HCT116 (cell line): ENCODE measurements around the gene KLC4.

Experiments used
- EZH2 ChIP-seq: fragments of 200-600 bp; sonication (generic); IDR thresholded peaks from 2 replicates; pipeline ENCODE4 v1.6.1; 2017; ENCODE audit warnings: antibody characterized with exemption, mixed run types
- EZH2phosphoT487 ChIP-seq: fragments of 200-600 bp; IDR thresholded peaks from 2 replicates; pipeline ENCODE4 v1.6.1; 2018; ENCODE audit warnings: antibody characterized with exemption, borderline replicate concordance
- FOSL1 ChIP-seq: IDR thresholded peaks from 2 replicates; pipeline ENCODE4 v1.6.1; 2012; ENCODE audit warnings: low read depth
- POLR2A ChIP-seq: IDR thresholded peaks from 2 replicates; pipeline ENCODE4 v1.7.0; 2011; ENCODE audit warnings: borderline replicate concordance; ENCODE audit not compliant: insufficient read depth, insufficient read length; ENCODE audit errors: extremely low read depth
- POLR2AphosphoS5 ChIP-seq: IDR thresholded peaks from 2 replicates; pipeline ENCODE4 v1.6.1; 2011; ENCODE audit warnings: mild to moderate bottlenecking, low read depth, low read length, moderate library complexity
- RAD21 ChIP-seq: IDR thresholded peaks from 2 replicates; pipeline ENCODE4 v1.6.1; 2012; ENCODE audit warnings: low read depth, mild to moderate bottlenecking
- SRF ChIP-seq: IDR thresholded peaks from 2 replicates; pipeline ENCODE4 v1.6.1; 2012; ENCODE audit warnings: low read depth
- YY1 ChIP-seq: IDR thresholded peaks from 2 replicates; pipeline ENCODE4 v1.6.1; 2011; ENCODE audit warnings: low read length, low read depth, moderate library complexity, mild to moderate bottlenecking; ENCODE audit not compliant: insufficient replicate concordance; ENCODE audit errors: extremely low read depth
- TF ChIP-seq, protein P1 (sequence below), 3 experiments: fragments of 200-600 bp in 1 of 3; sonication (generic) in 1 of 3; IDR thresholded peaks in 2 of 3; conservative IDR thresholded peaks in 1 of 3; 2 replicates each; pipeline ENCODE4 v1.5.1; 2012 to 2017; ENCODE audit warnings: low read depth in 2 of 3, low read length in 2 of 3, antibody characterized with exemption in 1 of 3, borderline replicate concordance in 1 of 3, control low read depth in 1 of 3, mild to moderate bottlenecking in 1 of 3, mixed read lengths in 1 of 3, mixed run types in 1 of 3, moderate library complexity in 1 of 3; ENCODE audit not compliant: insufficient read depth in 1 of 3
- TF ChIP-seq, protein P2 (sequence below): IDR thresholded peaks from 2 replicates; pipeline ENCODE4 v1.6.1; 2012; ENCODE audit warnings: low read depth
- TF ChIP-seq, protein P3 (sequence below): IDR thresholded peaks from 2 replicates; pipeline ENCODE4 v1.6.1; 2011; ENCODE audit warnings: mild to moderate bottlenecking, low read length, moderate library complexity; ENCODE audit not compliant: insufficient replicate concordance; ENCODE audit errors: extremely low read depth

DNA sequence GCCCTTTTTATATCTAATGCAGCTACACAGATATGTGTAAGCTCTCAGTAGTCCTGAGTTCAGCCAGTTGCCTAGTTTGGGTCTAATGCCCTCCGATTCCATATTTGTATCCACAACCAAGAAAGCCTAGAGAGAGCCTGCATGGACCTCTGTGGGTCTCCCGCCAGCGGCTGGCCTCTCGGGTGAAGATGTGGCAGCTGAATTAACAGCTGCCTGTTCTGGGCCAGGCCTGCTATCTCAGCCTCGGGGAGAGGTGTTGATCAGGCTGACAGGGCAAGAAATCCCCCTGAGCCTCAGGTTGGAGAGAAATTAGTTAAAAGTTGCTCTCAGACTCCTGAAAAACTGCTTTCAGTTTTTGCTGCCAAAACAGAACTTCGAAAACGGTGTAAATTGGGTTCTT, 36.5 kb downstream of the KLC4 start:
- TF ChIP-seq, protein P1, sequence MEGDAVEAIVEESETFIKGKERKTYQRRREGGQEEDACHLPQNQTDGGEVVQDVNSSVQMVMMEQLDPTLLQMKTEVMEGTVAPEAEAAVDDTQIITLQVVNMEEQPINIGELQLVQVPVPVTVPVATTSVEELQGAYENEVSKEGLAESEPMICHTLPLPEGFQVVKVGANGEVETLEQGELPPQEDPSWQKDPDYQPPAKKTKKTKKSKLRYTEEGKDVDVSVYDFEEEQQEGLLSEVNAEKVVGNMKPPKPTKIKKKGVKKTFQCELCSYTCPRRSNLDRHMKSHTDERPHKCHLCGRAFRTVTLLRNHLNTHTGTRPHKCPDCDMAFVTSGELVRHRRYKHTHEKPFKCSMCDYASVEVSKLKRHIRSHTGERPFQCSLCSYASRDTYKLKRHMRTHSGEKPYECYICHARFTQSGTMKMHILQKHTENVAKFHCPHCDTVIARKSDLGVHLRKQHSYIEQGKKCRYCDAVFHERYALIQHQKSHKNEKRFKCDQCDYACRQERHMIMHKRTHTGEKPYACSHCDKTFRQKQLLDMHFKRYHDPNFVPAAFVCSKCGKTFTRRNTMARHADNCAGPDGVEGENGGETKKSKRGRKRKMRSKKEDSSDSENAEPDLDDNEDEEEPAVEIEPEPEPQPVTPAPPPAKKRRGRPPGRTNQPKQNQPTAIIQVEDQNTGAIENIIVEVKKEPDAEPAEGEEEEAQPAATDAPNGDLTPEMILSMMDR (IDR thresholded peaks at IDR 0.05 in 2 of 3, conservative IDR thresholded peaks at IDR 0.05 in 1 of 3; ENCODE audit: borderline replicate concordance in 1 of 3, insufficient read depth in 1 of 3, low read depth in 2 of 3, low read length in 2 of 3), result no peak
- TF ChIP-seq YY1 (no peak), POLR2A (no peak), POLR2AphosphoS5 (no peak), FOSL1 (no peak), SRF (no peak), EZH2phosphoT487 (no peak), RAD21 (no peak), EZH2 (no peak)
- TF ChIP-seq, protein P2, sequence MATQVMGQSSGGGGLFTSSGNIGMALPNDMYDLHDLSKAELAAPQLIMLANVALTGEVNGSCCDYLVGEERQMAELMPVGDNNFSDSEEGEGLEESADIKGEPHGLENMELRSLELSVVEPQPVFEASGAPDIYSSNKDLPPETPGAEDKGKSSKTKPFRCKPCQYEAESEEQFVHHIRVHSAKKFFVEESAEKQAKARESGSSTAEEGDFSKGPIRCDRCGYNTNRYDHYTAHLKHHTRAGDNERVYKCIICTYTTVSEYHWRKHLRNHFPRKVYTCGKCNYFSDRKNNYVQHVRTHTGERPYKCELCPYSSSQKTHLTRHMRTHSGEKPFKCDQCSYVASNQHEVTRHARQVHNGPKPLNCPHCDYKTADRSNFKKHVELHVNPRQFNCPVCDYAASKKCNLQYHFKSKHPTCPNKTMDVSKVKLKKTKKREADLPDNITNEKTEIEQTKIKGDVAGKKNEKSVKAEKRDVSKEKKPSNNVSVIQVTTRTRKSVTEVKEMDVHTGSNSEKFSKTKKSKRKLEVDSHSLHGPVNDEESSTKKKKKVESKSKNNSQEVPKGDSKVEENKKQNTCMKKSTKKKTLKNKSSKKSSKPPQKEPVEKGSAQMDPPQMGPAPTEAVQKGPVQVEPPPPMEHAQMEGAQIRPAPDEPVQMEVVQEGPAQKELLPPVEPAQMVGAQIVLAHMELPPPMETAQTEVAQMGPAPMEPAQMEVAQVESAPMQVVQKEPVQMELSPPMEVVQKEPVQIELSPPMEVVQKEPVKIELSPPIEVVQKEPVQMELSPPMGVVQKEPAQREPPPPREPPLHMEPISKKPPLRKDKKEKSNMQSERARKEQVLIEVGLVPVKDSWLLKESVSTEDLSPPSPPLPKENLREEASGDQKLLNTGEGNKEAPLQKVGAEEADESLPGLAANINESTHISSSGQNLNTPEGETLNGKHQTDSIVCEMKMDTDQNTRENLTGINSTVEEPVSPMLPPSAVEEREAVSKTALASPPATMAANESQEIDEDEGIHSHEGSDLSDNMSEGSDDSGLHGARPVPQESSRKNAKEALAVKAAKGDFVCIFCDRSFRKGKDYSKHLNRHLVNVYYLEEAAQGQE, result no peak
- TF ChIP-seq, protein P3, sequence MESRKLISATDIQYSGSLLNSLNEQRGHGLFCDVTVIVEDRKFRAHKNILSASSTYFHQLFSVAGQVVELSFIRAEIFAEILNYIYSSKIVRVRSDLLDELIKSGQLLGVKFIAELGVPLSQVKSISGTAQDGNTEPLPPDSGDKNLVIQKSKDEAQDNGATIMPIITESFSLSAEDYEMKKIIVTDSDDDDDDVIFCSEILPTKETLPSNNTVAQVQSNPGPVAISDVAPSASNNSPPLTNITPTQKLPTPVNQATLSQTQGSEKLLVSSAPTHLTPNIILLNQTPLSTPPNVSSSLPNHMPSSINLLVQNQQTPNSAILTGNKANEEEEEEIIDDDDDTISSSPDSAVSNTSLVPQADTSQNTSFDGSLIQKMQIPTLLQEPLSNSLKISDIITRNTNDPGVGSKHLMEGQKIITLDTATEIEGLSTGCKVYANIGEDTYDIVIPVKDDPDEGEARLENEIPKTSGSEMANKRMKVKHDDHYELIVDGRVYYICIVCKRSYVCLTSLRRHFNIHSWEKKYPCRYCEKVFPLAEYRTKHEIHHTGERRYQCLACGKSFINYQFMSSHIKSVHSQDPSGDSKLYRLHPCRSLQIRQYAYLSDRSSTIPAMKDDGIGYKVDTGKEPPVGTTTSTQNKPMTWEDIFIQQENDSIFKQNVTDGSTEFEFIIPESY, result no peak
